Umbilical cord (tissue), 2 donors: ENCODE data around the gene CADM2. TPM values are rescaled to one million over a fixed set of nuclear protein-coding genes. Genes with fewer than 3 reads are reported as not detected.

Source experiments
- DNase-seq: peaks from one replicate; pipeline ENCODE4 v3.0.0-alpha.2; 2015; ENCODE audit warnings: low spot score
- total RNA-seq: library from RNA; depleted of rRNA; stranded (reverse); fragments of >200 nt; gene quantifications from one replicate; pipeline ENCODE4 v1.2.3, GENCODE V29; 2014; ENCODE audit warnings: low replicate concordance; ENCODE audit not compliant: insufficient read depth

Gene CADM2
- total RNA-seq, 1 donor from 2014 or later, result 3.4 TPM

DNA sequence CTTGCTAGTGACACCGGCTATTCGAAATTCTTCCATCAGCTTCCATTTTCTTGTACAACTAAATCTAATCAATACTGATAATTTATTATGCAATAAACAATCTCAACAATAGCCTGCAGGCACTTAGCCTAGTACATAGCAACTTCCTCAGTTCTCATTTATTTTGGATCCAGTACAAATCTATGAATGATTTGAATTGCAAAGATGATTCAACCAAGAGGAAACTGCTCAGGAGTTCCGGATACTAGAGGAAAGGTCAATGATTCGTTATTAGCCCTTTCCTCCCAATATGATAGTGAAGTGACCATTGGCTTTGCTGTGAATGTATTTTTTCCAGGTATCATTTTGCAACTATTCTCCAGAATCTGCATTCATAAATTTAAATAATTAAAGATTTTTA lies 827.0 kb downstream of the CADM2 start:
- no peak for DNase-seq

- no peak for DNase-seq
These were observed 831.7 kb downstream of the CADM2 start for GRCh38 chr3:85790445-85791030.

DNA sequence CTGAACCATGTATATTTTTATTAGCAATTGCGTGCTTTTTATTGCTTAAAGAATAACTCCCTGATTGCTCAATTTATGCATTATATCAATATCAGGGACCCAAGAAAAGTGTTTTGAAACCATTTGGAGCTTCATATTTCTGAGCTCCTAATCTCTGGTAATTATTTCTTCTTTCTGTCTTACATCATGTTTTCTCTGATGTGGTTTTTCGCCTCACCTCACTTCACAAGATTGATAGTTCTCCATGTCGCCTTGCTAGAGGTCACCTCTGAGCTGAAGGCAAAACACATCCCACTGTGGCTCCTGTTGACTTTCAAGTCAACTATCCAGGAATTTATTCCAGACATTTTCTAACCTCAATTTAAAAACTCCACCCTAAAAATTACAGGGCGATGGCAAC lies 837.4 kb downstream of the CADM2 start:
- no peak for DNase-seq

DNA sequence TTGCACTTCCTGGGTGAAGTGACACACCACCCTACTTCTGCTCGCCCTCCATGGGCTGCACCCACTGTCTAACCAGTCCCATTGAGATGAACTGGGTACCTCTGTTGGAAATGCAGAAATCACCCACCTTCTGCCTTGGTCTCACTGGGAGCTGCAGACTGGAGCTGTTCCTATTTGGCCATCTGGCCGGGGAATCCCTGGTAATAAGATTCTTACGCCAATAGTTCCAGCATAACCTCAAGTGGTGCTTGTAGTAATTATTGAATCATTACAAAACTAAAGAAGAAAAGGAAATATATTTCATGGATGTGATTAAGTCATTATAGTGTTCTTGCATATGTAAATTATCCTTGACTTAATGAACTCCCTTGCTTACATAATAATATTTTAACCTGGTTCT lies 841.9 kb downstream of the CADM2 start:
- DNase-seq, result no peak

- DNase-seq, result no peak
These were observed 843.2 kb downstream of the CADM2 start for GRCh38 chr3:85801955-85802354.

GRCh38 chr3:85808755-85809154 lies 850.0 kb downstream of the CADM2 start:
- no peak for DNase-seq

- DNase-seq, result peak; percentile 9
These were observed 862.5 kb downstream of the CADM2 start for GRCh38 chr3:85821130-85821756.

DNA sequence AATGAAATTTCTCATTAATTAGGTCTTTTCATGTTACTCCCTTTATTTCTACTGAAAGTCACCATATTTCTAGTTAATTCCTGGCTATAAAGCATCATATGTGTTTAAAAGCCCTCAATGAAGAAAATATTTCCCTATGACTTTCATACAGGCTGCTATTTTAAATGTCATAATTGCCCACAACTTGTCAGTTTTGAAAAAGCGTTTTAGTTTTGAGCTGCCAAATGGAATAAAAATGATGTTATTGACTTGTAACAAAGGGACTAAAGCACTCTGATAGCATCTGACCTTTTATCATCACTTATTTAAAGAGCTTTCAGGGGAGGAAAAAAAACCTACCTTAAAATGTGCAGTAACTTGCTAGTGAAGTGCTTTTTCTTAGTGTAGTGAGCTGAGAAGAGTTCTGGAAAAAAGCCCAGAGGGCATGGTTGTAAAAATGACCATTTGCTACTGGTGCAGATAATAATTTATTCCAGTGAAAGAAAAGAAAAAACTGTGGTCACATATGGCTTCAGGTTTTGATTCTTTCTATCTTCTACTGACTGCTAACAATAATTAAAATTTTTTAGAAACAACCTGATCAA lies 877.2 kb downstream of the CADM2 start:
- peak; percentile 2 for DNase-seq

- no peak for DNase-seq
These were observed 878.6 kb downstream of the CADM2 start for GRCh38 chr3:85837402-85837801.

GRCh38 chr3:85838921-85839320 lies 880.1 kb downstream of the CADM2 start:
- DNase-seq, result no peak

- DNase-seq, result no peak
These were observed 883.3 kb downstream of the CADM2 start for GRCh38 chr3:85842081-85842480.

DNA sequence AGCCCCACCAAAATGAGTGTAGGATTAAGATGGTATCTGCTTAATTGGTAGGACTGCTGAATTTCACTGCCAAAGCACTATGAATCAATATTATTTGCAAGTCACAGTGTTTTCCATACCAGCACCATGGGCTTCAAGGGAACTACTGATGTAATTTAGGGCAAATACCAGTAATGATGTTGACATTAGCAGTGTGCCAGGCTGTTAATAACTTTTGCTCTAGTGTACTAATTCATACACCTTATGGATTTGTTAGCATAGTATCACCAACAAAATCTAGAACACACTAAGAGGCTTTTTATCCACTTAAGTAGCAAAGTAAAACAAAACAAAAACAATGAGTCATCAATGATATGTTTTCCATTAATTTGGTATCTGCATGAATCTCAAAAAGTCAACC lies 888.2 kb downstream of the CADM2 start:
- no peak for DNase-seq

- no peak for DNase-seq
These were observed 892.3 kb downstream of the CADM2 start for GRCh38 chr3:85851071-85851470.

DNA sequence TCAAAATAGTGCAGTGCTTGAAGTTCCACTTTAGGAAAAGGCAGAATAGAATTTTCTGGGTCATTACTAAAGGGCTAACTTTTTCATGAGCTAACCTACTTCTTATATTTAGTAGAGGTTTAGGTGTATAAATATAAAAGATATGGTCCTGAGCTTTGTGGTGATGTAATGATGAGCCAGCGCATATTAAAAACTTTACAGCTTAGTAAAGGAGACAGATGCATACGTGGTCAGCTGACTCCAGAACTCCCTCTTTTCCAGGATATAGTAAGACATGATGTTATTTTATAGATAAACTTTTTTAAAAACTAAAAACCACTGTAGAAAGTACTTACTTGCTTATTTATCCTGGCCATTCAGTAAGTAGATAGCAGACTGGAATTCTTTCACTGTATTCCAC lies 895.0 kb downstream of the CADM2 start:
- DNase-seq, result no peak

- no peak for DNase-seq
These were observed 904.2 kb downstream of the CADM2 start for GRCh38 chr3:85862893-85863455.

DNA sequence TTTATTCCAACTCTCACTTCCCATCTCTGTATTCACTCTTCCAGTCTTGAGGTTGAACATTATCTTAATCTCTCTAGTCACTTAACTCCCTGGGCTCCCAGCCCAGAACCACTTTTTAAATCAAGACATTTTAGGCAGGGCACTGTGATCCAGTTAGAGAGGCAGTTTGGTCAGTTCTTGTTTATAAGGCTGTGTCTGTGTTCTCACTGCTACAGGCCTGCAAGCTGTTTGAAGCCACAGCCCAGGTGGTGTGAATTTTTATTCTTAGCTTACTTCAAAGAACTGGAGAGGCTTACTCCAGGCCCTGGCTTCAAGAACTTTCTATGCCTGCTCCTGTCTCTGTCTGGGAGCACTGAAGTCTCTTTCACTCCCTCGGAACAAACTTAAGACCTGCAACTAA lies 906.1 kb downstream of the CADM2 start:
- peak; percentile 97 for DNase-seq

- DNase-seq, result no peak
These were observed 908.3 kb downstream of the CADM2 start for GRCh38 chr3:85867072-85867471.

GRCh38 chr3:85875589-85875988 lies 916.8 kb downstream of the CADM2 start:
- no peak for DNase-seq

- DNase-seq, result peak; percentile 29
These were observed 918.8 kb downstream of the CADM2 start for GRCh38 chr3:85877631-85878030.

DNA sequence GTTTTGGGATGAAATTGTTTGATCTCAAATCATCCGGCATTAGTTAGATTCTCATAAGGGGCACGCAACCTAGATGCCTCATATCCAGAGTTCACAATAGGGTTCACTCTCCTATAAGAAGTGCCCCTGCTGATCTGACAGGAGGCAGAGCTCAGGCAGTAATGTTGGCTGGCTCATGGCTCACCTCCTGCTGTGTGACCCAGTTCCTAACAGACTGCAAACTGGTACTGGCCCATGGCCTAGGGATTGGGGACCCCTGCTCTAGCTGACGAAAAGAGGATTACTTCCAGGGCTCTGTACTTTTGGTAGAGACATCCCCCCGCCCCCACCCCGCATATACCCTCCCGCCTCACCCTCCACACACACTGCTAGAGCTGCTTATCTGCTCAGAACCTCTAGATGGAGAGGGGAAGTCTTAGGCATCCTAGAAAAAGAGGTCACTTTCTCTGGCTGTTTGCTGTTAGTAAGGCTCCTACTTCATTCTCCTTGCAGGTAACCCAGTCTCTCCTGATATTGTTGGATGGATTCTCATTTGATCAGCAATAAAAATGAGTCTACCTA lies 923.1 kb downstream of the CADM2 start:
- no peak for DNase-seq

DNA sequence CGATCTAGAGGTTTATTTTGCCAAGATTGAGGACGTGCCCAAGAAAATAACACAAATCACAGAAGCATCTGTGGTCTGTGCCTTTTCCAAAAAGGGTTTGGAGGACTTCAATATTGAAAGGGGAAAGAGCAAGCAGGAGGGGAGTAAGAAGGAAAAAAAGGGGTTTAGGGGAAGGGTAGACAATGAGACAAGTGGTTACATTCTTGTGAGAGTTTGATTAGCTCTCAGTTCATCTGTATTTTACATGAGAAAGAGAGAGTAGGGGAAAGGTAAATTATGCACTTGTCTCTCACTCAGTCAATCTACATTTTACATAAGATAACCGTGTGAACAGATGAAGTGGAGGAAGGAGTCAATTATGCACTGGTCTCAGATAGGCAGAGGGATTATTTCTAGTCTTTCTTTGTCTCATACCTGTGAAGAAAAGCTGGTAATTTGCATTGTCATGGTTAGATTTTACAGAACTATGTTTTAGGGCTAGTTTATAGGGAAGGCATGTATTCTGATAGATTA lies 931.3 kb downstream of the CADM2 start:
- no peak for DNase-seq

GRCh38 chr3:85903434-85903833 lies 944.6 kb downstream of the CADM2 start:
- DNase-seq, result no peak

DNA sequence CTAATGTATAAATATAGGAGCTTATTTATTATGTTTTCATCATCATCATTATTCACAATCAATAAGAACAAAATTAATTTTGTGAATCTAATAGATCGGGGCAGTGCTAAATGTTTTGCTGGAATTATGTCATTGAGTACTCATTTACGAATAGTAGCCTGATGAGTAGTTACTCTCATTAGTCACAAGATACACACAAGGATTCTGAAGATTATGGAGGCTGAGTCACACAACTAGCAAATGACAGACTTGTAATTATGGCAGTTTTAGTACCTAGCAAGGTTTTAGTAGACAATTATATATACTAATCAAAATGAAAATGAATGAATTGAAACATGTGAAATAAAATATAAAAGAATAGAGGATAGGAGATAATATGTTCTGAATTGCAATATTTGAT lies 954.2 kb downstream of the CADM2 start:
- DNase-seq, result no peak
